Neural cell (in vitro differentiated cells): ENCODE measurements around the gene FRMD4A. TPM values are rescaled to one million over a fixed set of nuclear protein-coding genes. Genes with fewer than 3 reads are reported as not detected.

ENCODE experiments used
- H2AFZ ChIP-seq: fragments of 200-600, 300-800 bp; sonication (generic), shearing (Covaris generic); 2 replicates; pipeline ENCODE4 v1.6.0; 2014; ENCODE audit warnings: low read depth, mild to moderate bottlenecking, antibody characterized with exemption, low read length, moderate library complexity
- H3F3A ChIP-seq: fragments of 200-600 bp; shearing (Covaris generic); 2 replicates; pipeline ENCODE4 v1.6.1; 2016; ENCODE audit warnings: mild to moderate bottlenecking, moderate library complexity, mixed read lengths, antibody characterized with exemption, low read length; ENCODE audit not compliant: insufficient read depth, poor library complexity, severe bottlenecking
- H3K27ac ChIP-seq: fragments of 200-600, 300-800 bp; sonication (generic), shearing (Covaris generic); 2 replicates; pipeline ENCODE4 v1.5.1; 2014; ENCODE audit warnings: mild to moderate bottlenecking, low read length, moderate library complexity
- H3K27me3 ChIP-seq: fragments of 300-800, 200-600 bp; sonication (generic), shearing (Covaris generic); 2 replicates; pipeline ENCODE4 v1.6.0; 2014; ENCODE audit warnings: mild to moderate bottlenecking, low read depth, low read length, moderate library complexity; ENCODE audit not compliant: insufficient read depth
- H3K36me3 ChIP-seq: fragments of 300-800, 200-600 bp; sonication (generic), shearing (Covaris generic); 2 replicates; pipeline ENCODE4 v1.5.1; 2014; ENCODE audit warnings: mild to moderate bottlenecking, antibody characterized with exemption, low read length, moderate library complexity; ENCODE audit not compliant: insufficient read depth
- H3K4me2 ChIP-seq: fragments of 300-800, 200-600 bp; sonication (generic), shearing (Covaris generic); 2 replicates; pipeline ENCODE4 v1.6.0; 2014; ENCODE audit warnings: mild to moderate bottlenecking, low read length
- H3K4me3 ChIP-seq: fragments of 300-800, 200-600 bp; sonication (generic), shearing (Covaris generic); 2 replicates; pipeline ENCODE4 v1.5.1; 2014; ENCODE audit warnings: mild to moderate bottlenecking, low read length, moderate library complexity
- H3K79me2 ChIP-seq: fragments of 200-600 bp; shearing (Covaris generic); replicated peaks from 2 replicates; pipeline ENCODE4 v1.6.0; 2014; ENCODE audit warnings: mild to moderate bottlenecking, low read length, moderate library complexity; ENCODE audit not compliant: insufficient read depth
- H3K9ac ChIP-seq: fragments of 300-800, 200-600 bp; sonication (generic), shearing (Covaris generic); 2 replicates; pipeline ENCODE4 v1.6.1; 2016; ENCODE audit warnings: mild to moderate bottlenecking, low read length, mixed read lengths
- H3K9me2 ChIP-seq: fragments of 200-600 bp; shearing (Covaris generic); 2 replicates; pipeline ENCODE4 v1.6.1; 2016; ENCODE audit warnings: mild to moderate bottlenecking, low read length, mixed read lengths; ENCODE audit not compliant: insufficient read depth
- H3K9me3 ChIP-seq: fragments of 200-600, 300-800 bp; sonication (generic), shearing (Covaris generic); 2 replicates; pipeline ENCODE4 v1.6.1; 2016; ENCODE audit warnings: mild to moderate bottlenecking, mixed run types, low read length, moderate library complexity, mixed read lengths
- H4K20me1 ChIP-seq: fragments of 200-600 bp; shearing (Covaris generic); 2 replicates; pipeline ENCODE4 v1.6.1; 2016; ENCODE audit warnings: mild to moderate bottlenecking, mixed run types; ENCODE audit not compliant: insufficient read depth
- CTCF ChIP-seq: fragments of 450-650 bp; IDR thresholded peaks from 2 replicates; pipeline ENCODE4 v1.5.1; 2014; ENCODE audit warnings: antibody characterized with exemption, mild to moderate bottlenecking, moderate library complexity; ENCODE audit not compliant: poor library complexity, severe bottlenecking
- EP300 ChIP-seq: fragments of 450-650 bp; conservative IDR thresholded peaks from 2 replicates; pipeline ENCODE4 v1.6.1; 2014; ENCODE audit warnings: antibody characterized with exemption, mild to moderate bottlenecking, moderate library complexity; ENCODE audit not compliant: poor library complexity, severe bottlenecking
- EZH2 ChIP-seq: fragments of 200-600, 300-800 bp; shearing (Covaris generic), sonication (generic); IDR thresholded peaks from 2 replicates; pipeline ENCODE4 v1.6.1; 2014; ENCODE audit warnings: antibody characterized with exemption, low read length, borderline replicate concordance, mild to moderate bottlenecking; ENCODE audit not compliant: insufficient read depth, poor library complexity, severe bottlenecking
- MXI1 ChIP-seq: fragments of 450-650 bp; conservative IDR thresholded peaks from 2 replicates; pipeline ENCODE4 v1.6.1; 2014; ENCODE audit warnings: antibody characterized with exemption, mild to moderate bottlenecking; ENCODE audit not compliant: poor library complexity, severe bottlenecking
- POLR2AphosphoS5 ChIP-seq: IDR thresholded peaks from 2 replicates; pipeline ENCODE4 v1.6.1; 2012
- RAD21 ChIP-seq: fragments of 450-650 bp; conservative IDR thresholded peaks from 2 replicates; pipeline ENCODE4 v1.6.1; 2014; ENCODE audit warnings: antibody characterized with exemption, mild to moderate bottlenecking, moderate library complexity
- REST ChIP-seq: IDR thresholded peaks from 2 replicates; pipeline ENCODE4 v1.6.1; 2012; ENCODE audit warnings: borderline replicate concordance
- SMC3 ChIP-seq: fragments of 450-650 bp; conservative IDR thresholded peaks from 2 replicates; pipeline ENCODE4 v1.6.1; 2014; ENCODE audit warnings: antibody characterized with exemption, mild to moderate bottlenecking, moderate library complexity; ENCODE audit not compliant: poor library complexity
- TAF1 ChIP-seq: IDR thresholded peaks from 2 replicates; pipeline ENCODE4 v1.6.1; 2012; ENCODE audit warnings: low read depth
- polyA plus RNA-seq: library from polyadenylated mRNA; depleted of rRNA; stranded (reverse); fragments of >200 nt; gene quantifications from 2 replicates; pipeline ENCODE4 v1.2.3, GENCODE V29; 2014

Gene FRMD4A
- polyA plus RNA-seq, 1 donor from 2014 or later: 36.5 TPM

- H3K4me2 ChIP-seq: no peak overlapping the region
- H3K9ac ChIP-seq: no peak overlapping the region
- TF ChIP-seq CTCF (no peak), MXI1 (no peak), POLR2AphosphoS5 (no peak)
- no peaks in the 10 kb centered on the region for H3F3A ChIP-seq
- H3K27me3 ChIP-seq: no peaks in the 10 kb centered on the region
- no peak overlapping the region for H3K4me3 ChIP-seq
- no peak overlapping the region for H2AFZ ChIP-seq
- no peaks in the 10 kb centered on the region for H3K79me2 ChIP-seq
- H3K9me2 ChIP-seq: no peaks in the 10 kb centered on the region
- no peak overlapping the region for H3K27ac ChIP-seq
- H3K9me3 ChIP-seq: no peaks in the 10 kb centered on the region
- no peaks in the 10 kb centered on the region for H3K36me3 ChIP-seq
- H4K20me1 ChIP-seq: no peaks in the 10 kb centered on the region
These were observed 147.9 kb downstream of the FRMD4A start for GRCh38 chr10:14182781-14183180.

GRCh38 chr10:14181567-14181936 is 149.2 kb downstream of the FRMD4A start:
- Histone ChIP-seq H3K79me2 (no peaks in the 10 kb centered on the region), H3K27me3 (no peaks in the 10 kb centered on the region), H3K36me3 (no peaks in the 10 kb centered on the region), H3K9me2 (no peaks in the 10 kb centered on the region), H3K4me3 (no peak overlapping the region), H2AFZ (no peak overlapping the region), H3K9me3 (no peaks in the 10 kb centered on the region), H3K27ac (no peak overlapping the region), H3K9ac (no peak overlapping the region), H3F3A (no peaks in the 10 kb centered on the region), H3K4me2 (no peak overlapping the region), H4K20me1 (no peaks in the 10 kb centered on the region)
- no peak for TF ChIP-seq EZH2
- TF ChIP-seq SMC3: no peak
- TF ChIP-seq MXI1: no peak
- no peak for TF ChIP-seq TAF1
- TF ChIP-seq RAD21: no peak
- no peak for TF ChIP-seq REST
- TF ChIP-seq EP300: no peak
- no peak for TF ChIP-seq CTCF
